Ovary (tissue), 10 donors: ENCODE measurements around the gene TEX50. TPM values are rescaled to one million over a fixed set of nuclear protein-coding genes. Genes with fewer than 3 reads are reported as not detected.
"Not testable (repeated sequence)": the region's sequence is repeated elsewhere in the genome, so short reads cannot be mapped to it uniquely, and the experiment has no call there.

ENCODE experiments used
- DNase-seq, 5 donors: peaks; one replicate each; pipeline ENCODE4 v3.0.0-alpha.2; 2019 to 2020
- H3K27ac ChIP-seq, 2 donors: fragments of 200-600 bp; one replicate each; pipeline versions ENCODE4 v1.5.1 to v1.8.0; 2019 to 2022
- H3K27me3 ChIP-seq: fragments of 200-600 bp; one replicate; pipeline ENCODE4 v1.8.0; 2022
- H3K36me3 ChIP-seq: fragments of 200-600 bp; sonication (generic); one replicate; pipeline ENCODE4 v1.5.1; 2019
- H3K4me1 ChIP-seq: one replicate; pipeline ENCODE4 v1.8.1; 2013; ENCODE audit warnings: mild to moderate bottlenecking, moderate library complexity; ENCODE audit not compliant: insufficient read depth
- H3K4me3 ChIP-seq: fragments of 200-600 bp; sonication (generic); one replicate; pipeline ENCODE4 v1.5.1; 2017
- H3K9me3 ChIP-seq, 2 donors: fragments of 200-600 bp in 1 of 2; sonication (generic) in 1 of 2; one replicate each; pipeline versions ENCODE4 v1.5.1 to v1.8.1; 2013 to 2019; ENCODE audit warnings: mild to moderate bottlenecking in 1 of 2, moderate library complexity in 1 of 2
- CTCF ChIP-seq, 3 donors: fragments of 450-650 bp in 2 of 3; fragments of 200-600 bp in 1 of 3; IDR thresholded peaks; one replicate each; pipeline versions ENCODE4 v1.5.1 to v1.8.0; 2016 to 2022; ENCODE audit warnings: antibody characterized with exemption in 3 of 3, mild to moderate bottlenecking in 1 of 3
- EP300 ChIP-seq: sonication (generic); formaldehyde crosslinking; IDR thresholded peaks from one replicate; pipeline ENCODE4 v1.6.1; 2017; ENCODE audit warnings: antibody characterized with exemption
- POLR2A ChIP-seq: fragments of 450-650 bp; IDR thresholded peaks from one replicate; pipeline ENCODE4 v1.6.1; 2017; ENCODE audit warnings: antibody characterized with exemption, mild to moderate bottlenecking, moderate library complexity
- WGBS, 3 donors: extraction: QIAGEN DNeasy Blood & Tissue Kit in 1 of 3; methylation state at CpG; one replicate each; pipeline versions ENCODE4 v1.1.5 to v1.1.7; 2013 to 2017; 5-methylcytosine and 5-hydroxymethylcytosine counted together
- intact Hi-C, 4 donors: fragments of 100-400 bp; cut with DNase I; formaldehyde crosslinking; loops; one replicate each; pipeline versions ENCODE4 v1.11.0 to v1.15.1; 2022 to 2023
- long read RNA-seq, 3 donors: library from polyadenylated mRNA in 2 of 3; unstranded in 2 of 3; transcript quantifications; one replicate each; pipeline ENCODE4 v2.0.0 and lab custom pipeline, GENCODE V29; 2021 to 2026
- polyA plus RNA-seq, 2 donors: library from polyadenylated mRNA; stranded (reverse); fragments of 200-250 nt in 1 of 2; fragments of 350-450 nt in 1 of 2; fragmentation: Illumina TruSeq in 1 of 2; extraction: RNeasy Lipid Tissue Mini Kit (QIAGEN cat#74804) in 1 of 2; gene quantifications; one replicate each; pipeline ENCODE4 v1.2.3, GENCODE V29; 2013 to 2014
- total RNA-seq, 7 donors: library from RNA; depleted of rRNA in 2 of 7; stranded (reverse); fragments of >200 nt in 2 of 7; fragmentation: NEBNext Ultra II Directional in 3 of 7; extraction: Animal tissue kit (Norgen Biotek cat#: 25700) in 3 of 7; gene quantifications; one replicate each; pipeline versions ENCODE4 v1.1.0 to v1.2.4, GENCODE V29; 2016 to 2023
- donor health status: DM: no; HTN: no; CAD: no; lungs with moderate emphysema.
- donor health status: DM: no; HTN: no; CAD: no.
- donor health status: Bipolar disorder and iron deficiency.
- donor health status: DM: yes; HTN: yes; CAD: no.
- donor health status: DM: no; HTN: no; CAD: no.
- donor health status: DM: yes; HTN: yes; CAD: no.

TEX50 gene
- total RNA-seq = not detected
- not detected for polyA plus RNA-seq
- long read RNA-seq, donor 1 = 0 reads
- long read RNA-seq, donor 2 = 0 reads
- long read RNA-seq, donor 3 = 0 reads

GRCh38 chr1:173635116-173635515 is at the start of gene TEX50:
Gene TEX50, plus strand, starts transcription at chr1:173635338. Its CDS starts 184 bp downstream, at chr1:173635522.
- DNase-seq = no peak
- Histone ChIP-seq H3K9me3 (no peaks in the 10 kb centered on the region), H3K36me3 (no peaks in the 10 kb centered on the region), H3K4me1 (peaks cover 1% of the 10 kb centered on the region), H3K27ac (no peak within 1 kb of the TSS), H3K4me3 (no peak within 1 kb of the TSS), H3K27me3 (no peaks in the 10 kb centered on the region)
- TF ChIP-seq EP300 = no peak
- TF ChIP-seq CTCF (IDR thresholded peaks at IDR 0.05) = no peak
- TF ChIP-seq POLR2A = no peak
- intact Hi-C loops = no loop called here
- 89 to 96% (median 94%) methylated on average over 1 of the region's 1 CpG for WGBS, 3 donors

GRCh38 chr1:173590557-173590956 is 44.6 kb upstream of the TEX50 start:
- intact Hi-C loops = no loop called here
- WGBS, 3 donors = 63 to 86% (median 72%) methylated on average over 1 of the region's 1 CpG

GRCh38 chr1:173591138-173591537 is 44.0 kb upstream of the TEX50 start:
- H3K27me3 ChIP-seq, H3K36me3 ChIP-seq, H3K9me3 ChIP-seq, intact Hi-C loops, H3K27ac ChIP-seq, H3K4me3 ChIP-seq, H3K4me1 ChIP-seq, DNase-seq: not testable (repeated sequence)
- 81 to 91% (median 90%) methylated on average over 5 of the region's 5 CpGs for WGBS, 3 donors

More at GRCh38 chr1:173590557-173590956, 44.6 kb upstream of the TEX50 start:
- Histone ChIP-seq H3K4me1 (no peaks in the 10 kb centered on the region), H3K27me3 (no peaks in the 10 kb centered on the region), H3K36me3 (no peaks in the 10 kb centered on the region), H3K4me3 (no peak overlapping the region), H3K9me3 (no peaks in the 10 kb centered on the region), H3K27ac (no peak overlapping the region)
- DNase-seq = no peak
- no peak for TF ChIP-seq EP300
- TF ChIP-seq CTCF (IDR thresholded peaks at IDR 0.05) = no peak
- no peak for TF ChIP-seq POLR2A

- H3K36me3 ChIP-seq = no peaks in the 10 kb centered on the region
- no peaks in the 10 kb centered on the region for H3K4me1 ChIP-seq
- DNase-seq = no peak
- no peaks in the 10 kb centered on the region for H3K27me3 ChIP-seq
- intact Hi-C loops = no loop called here
- no peaks in the 10 kb centered on the region for H3K9me3 ChIP-seq
- WGBS, 3 donors = 95 to 96% (median 95%) methylated on average over 3 of the region's 3 CpGs
- no peak for TF ChIP-seq POLR2A
- TF ChIP-seq EP300 = no peak
- TF ChIP-seq CTCF (IDR thresholded peaks at IDR 0.05) = no peak
- H3K27ac ChIP-seq = no peak overlapping the region
- no peak overlapping the region for H3K4me3 ChIP-seq
Observed at GRCh38 chr1:173596097-173596825, 38.9 kb upstream of the TEX50 start.

GRCh38 chr1:173601588-173601987 is 33.5 kb upstream of the TEX50 start:
- H3K27me3 ChIP-seq = no peaks in the 10 kb centered on the region
- 87 to 94% (median 91%) methylated on average over 2 of the region's 2 CpGs for WGBS, 3 donors
- intact Hi-C loops = no loop called here

More at GRCh38 chr1:173601588-173601987, 33.5 kb upstream of the TEX50 start:
- TF ChIP-seq EP300 = no peak
- TF ChIP-seq CTCF (IDR thresholded peaks at IDR 0.05) = no peak
- no peak for TF ChIP-seq POLR2A
- H3K9me3 ChIP-seq = no peaks in the 10 kb centered on the region
- peaks cover 8% of the 10 kb centered on the region for H3K4me1 ChIP-seq
- no peak overlapping the region for H3K4me3 ChIP-seq
- DNase-seq = no peak
- H3K36me3 ChIP-seq = no peaks in the 10 kb centered on the region
- H3K27ac ChIP-seq = no peak overlapping the region
